ENCODE data around the gene TKT.

DNA sequence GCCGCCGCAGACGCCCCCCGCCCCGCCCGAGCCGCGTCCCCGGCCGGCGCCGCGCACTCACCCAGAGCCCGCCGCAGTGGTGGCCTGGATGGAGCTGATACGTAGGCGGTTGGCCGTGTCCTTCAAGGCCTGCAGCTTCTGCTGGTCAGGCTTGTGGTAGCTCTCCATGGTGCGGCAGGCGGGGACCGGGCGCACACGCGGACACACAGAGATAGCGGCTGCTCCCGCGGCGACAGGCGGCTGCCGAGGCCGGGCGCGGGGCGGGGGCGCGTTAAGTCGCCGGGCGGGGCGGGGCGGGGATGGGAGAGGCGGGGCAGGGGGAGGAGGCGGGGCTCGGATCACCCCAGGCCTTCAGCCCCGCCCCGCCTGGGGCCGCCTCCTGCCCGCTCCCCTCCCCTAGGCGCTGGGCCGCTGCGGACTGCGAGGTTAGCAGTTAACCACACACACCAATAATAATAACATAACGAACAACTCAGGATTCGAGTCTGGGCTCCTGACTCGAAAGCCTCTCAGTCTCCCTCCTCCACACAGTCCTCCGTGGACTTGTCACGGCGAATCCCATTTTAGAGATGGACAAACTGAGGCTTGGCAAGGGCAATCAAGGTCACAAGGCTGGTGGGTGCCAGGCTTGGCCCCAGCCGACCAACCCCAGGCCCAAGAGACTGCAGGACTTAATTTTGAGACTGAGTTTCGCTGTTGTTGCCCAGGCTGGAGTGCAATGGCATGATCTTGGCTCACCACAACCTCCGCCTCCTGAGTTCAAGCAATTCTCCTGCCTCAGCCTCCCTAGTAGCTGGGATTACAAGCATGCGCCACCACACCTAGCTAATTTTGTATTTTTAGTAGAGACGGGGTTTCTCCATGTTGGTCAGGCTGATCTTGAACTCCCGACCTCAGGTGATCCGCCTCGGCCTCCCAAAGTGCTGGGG lies at the start of gene TKT:
- TF ChIP-seq KAT8 (CRISPR knock-in tag; IDR thresholded peaks at IDR 0.05): no peak
- TF ChIP-seq EZH2 (conservative IDR thresholded peaks at IDR 0.05; ENCODE audit: low read depth, low read length): no peak
- TF ChIP-seq GABPA (IDR thresholded peaks at IDR 0.05; ENCODE audit: low read depth, low read length): no peak
- no peak for TF ChIP-seq GABPA (CRISPR knock-in tag; IDR thresholded peaks at IDR 0.05; ENCODE audit: low read depth)
- no peak for TF ChIP-seq CC2D1A (CRISPR knock-in tag; IDR thresholded peaks at IDR 0.05)
- TF ChIP-seq NFATC3 (CRISPR knock-in tag; IDR thresholded peaks at IDR 0.05): no peak
- TF ChIP-seq, protein P1, sequence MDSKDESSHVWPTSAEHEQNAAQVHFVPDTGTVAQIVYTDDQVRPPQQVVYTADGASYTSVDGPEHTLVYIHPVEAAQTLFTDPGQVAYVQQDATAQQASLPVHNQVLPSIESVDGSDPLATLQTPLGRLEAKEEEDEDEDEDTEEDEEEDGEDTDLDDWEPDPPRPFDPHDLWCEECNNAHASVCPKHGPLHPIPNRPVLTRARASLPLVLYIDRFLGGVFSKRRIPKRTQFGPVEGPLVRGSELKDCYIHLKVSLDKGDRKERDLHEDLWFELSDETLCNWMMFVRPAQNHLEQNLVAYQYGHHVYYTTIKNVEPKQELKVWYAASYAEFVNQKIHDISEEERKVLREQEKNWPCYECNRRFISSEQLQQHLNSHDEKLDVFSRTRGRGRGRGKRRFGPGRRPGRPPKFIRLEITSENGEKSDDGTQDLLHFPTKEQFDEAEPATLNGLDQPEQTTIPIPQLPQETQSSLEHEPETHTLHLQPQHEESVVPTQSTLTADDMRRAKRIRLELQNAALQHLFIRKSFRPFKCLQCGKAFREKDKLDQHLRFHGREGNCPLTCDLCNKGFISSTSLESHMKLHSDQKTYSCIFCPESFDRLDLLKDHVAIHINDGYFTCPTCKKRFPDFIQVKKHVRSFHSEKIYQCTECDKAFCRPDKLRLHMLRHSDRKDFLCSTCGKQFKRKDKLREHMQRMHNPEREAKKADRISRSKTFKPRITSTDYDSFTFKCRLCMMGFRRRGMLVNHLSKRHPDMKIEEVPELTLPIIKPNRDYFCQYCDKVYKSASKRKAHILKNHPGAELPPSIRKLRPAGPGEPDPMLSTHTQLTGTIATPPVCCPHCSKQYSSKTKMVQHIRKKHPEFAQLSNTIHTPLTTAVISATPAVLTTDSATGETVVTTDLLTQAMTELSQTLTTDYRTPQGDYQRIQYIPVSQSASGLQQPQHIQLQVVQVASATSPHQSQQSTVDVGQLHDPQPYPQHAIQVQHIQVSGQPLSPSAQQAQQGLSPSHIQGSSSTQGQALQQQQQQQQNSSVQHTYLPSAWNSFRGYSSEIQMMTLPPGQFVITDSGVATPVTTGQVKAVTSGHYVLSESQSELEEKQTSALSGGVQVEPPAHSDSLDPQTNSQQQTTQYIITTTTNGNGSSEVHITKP (CRISPR knock-in tag; IDR thresholded peaks at IDR 0.05; ENCODE audit: low read depth): no peak
- no peak for TF ChIP-seq RAD51 (IDR thresholded peaks at IDR 0.05; ENCODE audit: borderline replicate concordance)
- no peak for TF ChIP-seq TEAD2 (CRISPR knock-in tag; IDR thresholded peaks at IDR 0.05)
- TF ChIP-seq, protein P2, sequence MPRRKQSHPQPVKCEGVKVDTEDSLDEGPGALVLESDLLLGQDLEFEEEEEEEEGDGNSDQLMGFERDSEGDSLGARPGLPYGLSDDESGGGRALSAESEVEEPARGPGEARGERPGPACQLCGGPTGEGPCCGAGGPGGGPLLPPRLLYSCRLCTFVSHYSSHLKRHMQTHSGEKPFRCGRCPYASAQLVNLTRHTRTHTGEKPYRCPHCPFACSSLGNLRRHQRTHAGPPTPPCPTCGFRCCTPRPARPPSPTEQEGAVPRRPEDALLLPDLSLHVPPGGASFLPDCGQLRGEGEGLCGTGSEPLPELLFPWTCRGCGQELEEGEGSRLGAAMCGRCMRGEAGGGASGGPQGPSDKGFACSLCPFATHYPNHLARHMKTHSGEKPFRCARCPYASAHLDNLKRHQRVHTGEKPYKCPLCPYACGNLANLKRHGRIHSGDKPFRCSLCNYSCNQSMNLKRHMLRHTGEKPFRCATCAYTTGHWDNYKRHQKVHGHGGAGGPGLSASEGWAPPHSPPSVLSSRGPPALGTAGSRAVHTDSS (CRISPR knock-in tag; conservative IDR thresholded peaks at IDR 0.05): no peak
- no peak for TF ChIP-seq ELF1 (CRISPR knock-in tag; IDR thresholded peaks at IDR 0.05)
- TF ChIP-seq, protein P3, sequence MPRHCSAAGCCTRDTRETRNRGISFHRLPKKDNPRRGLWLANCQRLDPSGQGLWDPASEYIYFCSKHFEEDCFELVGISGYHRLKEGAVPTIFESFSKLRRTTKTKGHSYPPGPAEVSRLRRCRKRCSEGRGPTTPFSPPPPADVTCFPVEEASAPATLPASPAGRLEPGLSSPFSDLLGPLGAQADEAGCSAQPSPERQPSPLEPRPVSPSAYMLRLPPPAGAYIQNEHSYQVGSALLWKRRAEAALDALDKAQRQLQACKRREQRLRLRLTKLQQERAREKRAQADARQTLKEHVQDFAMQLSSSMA (CRISPR knock-in tag; IDR thresholded peaks at IDR 0.05): peak; percentile 58; the same call in 1 of the 2 replicates
- TF ChIP-seq TP53 (CRISPR knock-in tag; conservative IDR thresholded peaks at IDR 0.05): no peak
- TF ChIP-seq, protein P4, sequence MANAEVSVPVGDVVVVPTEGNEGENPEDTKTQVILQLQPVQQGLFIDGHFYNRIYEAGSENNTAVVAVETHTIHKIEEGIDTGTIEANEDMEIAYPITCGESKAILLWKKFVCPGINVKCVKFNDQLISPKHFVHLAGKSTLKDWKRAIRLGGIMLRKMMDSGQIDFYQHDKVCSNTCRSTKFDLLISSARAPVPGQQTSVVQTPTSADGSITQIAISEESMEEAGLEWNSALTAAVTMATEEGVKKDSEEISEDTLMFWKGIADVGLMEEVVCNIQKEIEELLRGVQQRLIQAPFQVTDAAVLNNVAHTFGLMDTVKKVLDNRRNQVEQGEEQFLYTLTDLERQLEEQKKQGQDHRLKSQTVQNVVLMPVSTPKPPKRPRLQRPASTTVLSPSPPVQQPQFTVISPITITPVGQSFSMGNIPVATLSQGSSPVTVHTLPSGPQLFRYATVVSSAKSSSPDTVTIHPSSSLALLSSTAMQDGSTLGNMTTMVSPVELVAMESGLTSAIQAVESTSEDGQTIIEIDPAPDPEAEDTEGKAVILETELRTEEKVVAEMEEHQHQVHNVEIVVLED (CRISPR knock-in tag; IDR thresholded peaks at IDR 0.05; ENCODE audit: borderline replicate concordance): no peak
- TF ChIP-seq POLR2A (IDR thresholded peaks at IDR 0.05; ENCODE audit: insufficient read depth in 1 of 2, low read depth in 2 of 2, low read length in 2 of 2): peak; percentile 84 to 96
